K562 (cell line): ENCODE results near the gene MAN1B1. TPM values are rescaled to one million over a fixed set of nuclear protein-coding genes. Genes with fewer than 3 reads are reported as not detected.

ENCODE experiments used
- polyA plus RNA-seq, 8 experiments: library from polyadenylated mRNA; depleted of rRNA in 4 of 8; stranded (reverse) in 5 of 8; unstranded in 3 of 8; fragments of >200 nt; fragmentation: Nextera tagmentation in 2 of 8; fragmentation: Illumina TruSeq in 1 of 8; extraction: Ambion mirVana in 2 of 8; extraction: Trizol in 1 of 8; gene quantifications; 2 replicates each; pipeline versions ENCODE4 v1.2.1 to v1.2.3, GENCODE V29; 2011 to 2014; ENCODE audit warnings: inconsistent platforms in 1 of 8, missing spikeins in 1 of 8
- small RNA-seq: library from RNA; depleted of rRNA; stranded (forward); fragments of <200 nt; gene quantifications from one replicate; pipeline ENCODE3, GENCODE V24; 2014
- total RNA-seq, 7 experiments: library from RNA; depleted of rRNA in 6 of 7; stranded (reverse); fragments of >200 nt in 6 of 7; fragmentation: Illumina TruSeq in 2 of 7; extraction: Trizol in 2 of 7; gene quantifications; 2 replicates each; pipeline versions ENCODE4 v1.2.1 to v1.2.3, GENCODE V29; 2011 to 2021; ENCODE audit warnings: low replicate concordance in 1 of 7

Gene MAN1B1
- total and polyA plus RNA-seq, 9 of the 15 experiments (the other 6 are each of a cell fraction or from before 2014, with no cell fraction given), result 0.55 to 36.6 (median 27.3) TPM

Small RNA genes within 50 kb of the gene (small RNA-seq; reads per million reads assigned to genes)
- not detected for gene RF00153

Other genes starting within 250 kb of the MAN1B1 start
Only the 7 nearest of the 36 such genes appear.
- gene FUT7, start 54.9 kb upstream of the MAN1B1 start, total RNA-seq (2014; rRNA removed), result not detected in 2 replicates
- not detected in 2 replicates for gene FUT7, start 54.9 kb upstream of the MAN1B1 start, total RNA-seq (2014; rRNA removed; fragmentation: Illumina TruSeq; extraction: Trizol)
- not detected in 2 replicates for gene FUT7, start 54.9 kb upstream of the MAN1B1 start, total RNA-seq (2015; rRNA removed; fragmentation: Illumina TruSeq; extraction: Trizol)
- gene FUT7, start 54.9 kb upstream of the MAN1B1 start, total RNA-seq (2021), result not detected in 2 replicates
- gene FUT7, start 54.9 kb upstream of the MAN1B1 start, polyA plus RNA-seq (2011; rRNA removed), result not detected in 2 replicates
- not detected in 2 replicates for gene FUT7, start 54.9 kb upstream of the MAN1B1 start, polyA plus RNA-seq (2014; fragmentation: Illumina TruSeq; extraction: Trizol)
- gene FUT7, start 54.9 kb upstream of the MAN1B1 start, polyA plus RNA-seq (2014; fragmentation: Nextera tagmentation; extraction: Ambion mirVana), result not detected
- not detected in 2 replicates for gene FUT7, start 54.9 kb upstream of the MAN1B1 start, polyA plus RNA-seq (2014; rRNA removed)
- 0.09 and 0.90 TPM in 2 replicates for gene NPDC1, start 40.8 kb upstream of the MAN1B1 start, total RNA-seq (2014; rRNA removed)
- not detected in 2 replicates for gene NPDC1, start 40.8 kb upstream of the MAN1B1 start, total RNA-seq (2014; rRNA removed; fragmentation: Illumina TruSeq; extraction: Trizol)
- 0.22 TPM in 1 of 2 replicates, not detected in the other for gene NPDC1, start 40.8 kb upstream of the MAN1B1 start, total RNA-seq (2015; rRNA removed; fragmentation: Illumina TruSeq; extraction: Trizol)
- 1.5 and 2.1 TPM in 2 replicates for gene NPDC1, start 40.8 kb upstream of the MAN1B1 start, total RNA-seq (2021)
- gene NPDC1, start 40.8 kb upstream of the MAN1B1 start, polyA plus RNA-seq (2011; rRNA removed), result 1.3 and 3.9 TPM in 2 replicates
- 0.06 and 0.21 TPM in 2 replicates for gene NPDC1, start 40.8 kb upstream of the MAN1B1 start, polyA plus RNA-seq (2014; fragmentation: Illumina TruSeq; extraction: Trizol)
- gene NPDC1, start 40.8 kb upstream of the MAN1B1 start, polyA plus RNA-seq (2014; fragmentation: Nextera tagmentation; extraction: Ambion mirVana), result not detected
- 0.85 and 2.4 TPM in 2 replicates for gene NPDC1, start 40.8 kb upstream of the MAN1B1 start, polyA plus RNA-seq (2014; rRNA removed)
- gene ENTPD2, start 32.9 kb upstream of the MAN1B1 start, total RNA-seq (2014; rRNA removed), result 0.12 and 0.14 TPM in 2 replicates
- gene ENTPD2, start 32.9 kb upstream of the MAN1B1 start, total RNA-seq (2014; rRNA removed; fragmentation: Illumina TruSeq; extraction: Trizol), result not detected in 2 replicates
- not detected in 2 replicates for gene ENTPD2, start 32.9 kb upstream of the MAN1B1 start, total RNA-seq (2015; rRNA removed; fragmentation: Illumina TruSeq; extraction: Trizol)
- gene ENTPD2, start 32.9 kb upstream of the MAN1B1 start, total RNA-seq (2021), result 0.60 and 0.85 TPM in 2 replicates
- 0.11 and 0.51 TPM in 2 replicates for gene ENTPD2, start 32.9 kb upstream of the MAN1B1 start, polyA plus RNA-seq (2011; rRNA removed)
- gene ENTPD2, start 32.9 kb upstream of the MAN1B1 start, polyA plus RNA-seq (2014; fragmentation: Illumina TruSeq; extraction: Trizol), result 0.17 and 0.21 TPM in 2 replicates
- gene ENTPD2, start 32.9 kb upstream of the MAN1B1 start, polyA plus RNA-seq (2014; fragmentation: Nextera tagmentation; extraction: Ambion mirVana), result under 1 TPM in 1 of 2 experiments, not detected in 1; 0.04 TPM
- gene ENTPD2, start 32.9 kb upstream of the MAN1B1 start, polyA plus RNA-seq (2014; rRNA removed), result 0.22 TPM in 1 of 2 replicates, not detected in the other
- gene SAPCD2, start 16.4 kb upstream of the MAN1B1 start, total RNA-seq (2014; rRNA removed), result 91.8 and 115 TPM in 2 replicates
- gene SAPCD2, start 16.4 kb upstream of the MAN1B1 start, total RNA-seq (2014; rRNA removed; fragmentation: Illumina TruSeq; extraction: Trizol), result 13.1 and 15.8 TPM in 2 replicates
- gene SAPCD2, start 16.4 kb upstream of the MAN1B1 start, total RNA-seq (2015; rRNA removed; fragmentation: Illumina TruSeq; extraction: Trizol), result 40.8 and 42.4 TPM in 2 replicates
- gene SAPCD2, start 16.4 kb upstream of the MAN1B1 start, total RNA-seq (2021), result 72.1 and 78.8 TPM in 2 replicates
- gene SAPCD2, start 16.4 kb upstream of the MAN1B1 start, polyA plus RNA-seq (2011; rRNA removed), result 18.8 and 24.2 TPM in 2 replicates
- gene SAPCD2, start 16.4 kb upstream of the MAN1B1 start, polyA plus RNA-seq (2014; fragmentation: Illumina TruSeq; extraction: Trizol), result 18.3 and 41.2 TPM in 2 replicates
- gene SAPCD2, start 16.4 kb upstream of the MAN1B1 start, polyA plus RNA-seq (2014; fragmentation: Nextera tagmentation; extraction: Ambion mirVana), result 1 to 10 TPM; 3.4 to 3.7 TPM
- 56.5 and 67.8 TPM in 2 replicates for gene SAPCD2, start 16.4 kb upstream of the MAN1B1 start, polyA plus RNA-seq (2014; rRNA removed)
- gene UAP1L1, start 9.5 kb upstream of the MAN1B1 start, total RNA-seq (2014; rRNA removed), result 3.7 and 5.1 TPM in 2 replicates
- gene UAP1L1, start 9.5 kb upstream of the MAN1B1 start, total RNA-seq (2014; rRNA removed; fragmentation: Illumina TruSeq; extraction: Trizol), result 1.5 and 1.6 TPM in 2 replicates
- gene UAP1L1, start 9.5 kb upstream of the MAN1B1 start, total RNA-seq (2015; rRNA removed; fragmentation: Illumina TruSeq; extraction: Trizol), result 5.1 and 5.2 TPM in 2 replicates
- 8.6 and 8.8 TPM in 2 replicates for gene UAP1L1, start 9.5 kb upstream of the MAN1B1 start, total RNA-seq (2021)
- 1.5 and 3.0 TPM in 2 replicates for gene UAP1L1, start 9.5 kb upstream of the MAN1B1 start, polyA plus RNA-seq (2011; rRNA removed)
- 5.2 and 5.3 TPM in 2 replicates for gene UAP1L1, start 9.5 kb upstream of the MAN1B1 start, polyA plus RNA-seq (2014; fragmentation: Illumina TruSeq; extraction: Trizol)
- under 1 TPM; 0.20 to 0.29 TPM for gene UAP1L1, start 9.5 kb upstream of the MAN1B1 start, polyA plus RNA-seq (2014; fragmentation: Nextera tagmentation; extraction: Ambion mirVana)
- 5.0 and 7.1 TPM in 2 replicates for gene UAP1L1, start 9.5 kb upstream of the MAN1B1 start, polyA plus RNA-seq (2014; rRNA removed)
- gene DPP7, start 27.7 kb downstream of the MAN1B1 start, total RNA-seq (2014; rRNA removed), result 231 and 272 TPM in 2 replicates
- gene DPP7, start 27.7 kb downstream of the MAN1B1 start, total RNA-seq (2014; rRNA removed; fragmentation: Illumina TruSeq; extraction: Trizol), result 11.3 and 24.9 TPM in 2 replicates
- 140 and 141 TPM in 2 replicates for gene DPP7, start 27.7 kb downstream of the MAN1B1 start, total RNA-seq (2015; rRNA removed; fragmentation: Illumina TruSeq; extraction: Trizol)
- gene DPP7, start 27.7 kb downstream of the MAN1B1 start, total RNA-seq (2021), result 311 and 322 TPM in 2 replicates
- gene DPP7, start 27.7 kb downstream of the MAN1B1 start, polyA plus RNA-seq (2011; rRNA removed), result 132 and 158 TPM in 2 replicates
- 48.4 and 105 TPM in 2 replicates for gene DPP7, start 27.7 kb downstream of the MAN1B1 start, polyA plus RNA-seq (2014; fragmentation: Illumina TruSeq; extraction: Trizol)
- 1 to 10 TPM in 1 of 2 experiments, under 1 TPM in 1; 0.99 to 4.1 TPM for gene DPP7, start 27.7 kb downstream of the MAN1B1 start, polyA plus RNA-seq (2014; fragmentation: Nextera tagmentation; extraction: Ambion mirVana)
- gene DPP7, start 27.7 kb downstream of the MAN1B1 start, polyA plus RNA-seq (2014; rRNA removed), result 352 and 365 TPM in 2 replicates
- gene GRIN1, start 52.2 kb downstream of the MAN1B1 start, total RNA-seq (2014; rRNA removed), result not detected in 2 replicates
- not detected in 2 replicates for gene GRIN1, start 52.2 kb downstream of the MAN1B1 start, total RNA-seq (2014; rRNA removed; fragmentation: Illumina TruSeq; extraction: Trizol)
- not detected in 2 replicates for gene GRIN1, start 52.2 kb downstream of the MAN1B1 start, total RNA-seq (2015; rRNA removed; fragmentation: Illumina TruSeq; extraction: Trizol)
- 0.35 and 0.36 TPM in 2 replicates for gene GRIN1, start 52.2 kb downstream of the MAN1B1 start, total RNA-seq (2021)
- 0.03 and 0.04 TPM in 2 replicates for gene GRIN1, start 52.2 kb downstream of the MAN1B1 start, polyA plus RNA-seq (2011; rRNA removed)
- gene GRIN1, start 52.2 kb downstream of the MAN1B1 start, polyA plus RNA-seq (2014; fragmentation: Illumina TruSeq; extraction: Trizol), result 0.08 TPM in 1 of 2 replicates, not detected in the other
- not detected for gene GRIN1, start 52.2 kb downstream of the MAN1B1 start, polyA plus RNA-seq (2014; fragmentation: Nextera tagmentation; extraction: Ambion mirVana)
- 0.08 and 0.16 TPM in 2 replicates for gene GRIN1, start 52.2 kb downstream of the MAN1B1 start, polyA plus RNA-seq (2014; rRNA removed)